Mesangial cell (primary cell): ENCODE measurements around the gene CCNG2. TPM values are rescaled to one million over a fixed set of nuclear protein-coding genes. Genes with fewer than 3 reads are reported as not detected.

ENCODE experiments used
- total RNA-seq: library from RNA; depleted of rRNA; stranded (reverse); fragments of >200 nt; gene quantifications from 2 replicates; pipeline ENCODE4 v1.2.3, GENCODE V29; 2015

The CCNG2 gene
- total RNA-seq = 8.8 and 17.2 TPM in 2 replicates

DNA sequence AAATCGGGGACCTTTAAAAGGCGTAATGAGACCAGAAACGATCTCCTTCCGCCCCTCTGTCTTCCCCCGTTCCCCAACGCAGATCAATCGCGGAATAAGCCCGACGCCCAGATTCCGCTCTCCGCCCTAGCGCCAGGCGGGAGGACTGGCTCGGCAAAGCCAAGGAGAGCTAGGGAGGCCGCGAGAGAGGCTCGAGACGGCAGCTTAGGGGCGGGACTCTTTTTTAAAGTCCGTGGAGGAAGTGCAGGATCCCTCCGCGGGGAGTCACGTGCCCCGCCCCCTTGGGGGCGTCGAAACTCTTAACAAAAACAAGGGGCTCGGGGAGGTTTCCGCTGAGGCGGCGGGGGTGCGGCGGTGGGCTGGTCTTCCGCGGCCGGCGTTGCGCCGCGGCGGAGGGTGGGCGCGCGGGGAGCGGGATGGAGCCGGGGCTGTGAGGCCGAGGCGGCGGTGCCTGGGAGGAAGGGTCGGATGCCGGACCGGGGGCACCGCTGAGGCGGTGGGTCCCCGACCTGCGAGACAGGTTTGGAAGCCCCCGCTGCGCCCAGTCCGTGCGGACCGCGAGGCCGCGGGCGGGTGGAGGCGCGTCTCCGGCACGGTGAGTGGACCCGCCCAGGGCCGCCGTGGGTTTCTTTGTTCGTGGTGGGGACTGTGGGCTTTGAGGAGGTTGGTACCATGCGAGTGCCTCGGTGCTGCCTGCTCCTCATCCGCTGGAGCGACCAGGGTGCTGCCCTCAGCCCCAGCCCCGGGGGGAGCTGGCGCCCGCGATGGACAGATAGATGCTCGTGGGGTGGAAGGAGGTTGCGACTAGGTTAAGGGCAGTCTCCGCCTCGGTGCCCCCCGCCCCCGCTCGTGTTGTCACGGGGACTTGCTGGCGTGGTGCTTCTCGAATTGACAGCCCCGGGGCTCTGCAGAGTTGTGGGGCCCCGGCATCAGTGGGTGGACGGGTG, at the start of gene CCNG2:
TSS of gene CCNG2 (plus strand) at position 296 of the 947 bp plus-strand sequence. CDS start 1,326 bp downstream, outside the sequence.

Other genes starting within 250 kb of the CCNG2 start
- 82.5 and 95.3 TPM in 2 replicates for gene SEPTIN11, start 207.5 kb upstream of the CCNG2 start, total RNA-seq
- gene CCNI, start 81.2 kb upstream of the CCNG2 start, total RNA-seq = 127 and 233 TPM in 2 replicates